ENCODE results near the gene SLX4IP. TPM values are rescaled to one million over a fixed set of nuclear protein-coding genes. Genes with fewer than 3 reads are reported as not detected.
A peak's percentile ranks its signal among the peaks of the same experiment; 100 is the strongest.

SLX4IP gene
- total and polyA plus RNA-seq, 8 donors, result 2.5 to 6.4 (median 2.8) TPM

- no peak for ATAC-seq
- Histone ChIP-seq H3K27me3 (no peaks in the 10 kb centered on the region), H3K36me3 (no peaks in the 10 kb centered on the region), H3K27ac (no peak overlapping the region), H3K4me3 (no peak overlapping the region), H3K4me1 (peaks cover 0 to 10% (median 0%) of the 10 kb centered on the region in 3 donors), H3K9me3 (no peaks in the 10 kb centered on the region)
- no peak for TF ChIP-seq CTCF (IDR thresholded peaks at IDR 0.05)
- intact Hi-C loops (cut with DNase I), result no loop called here
- 87 to 93% methylated on average over 3 of the region's 3 CpGs for WGBS, 2 donors
- no peak for FAIRE-seq
- DNase-seq, result no peak
These were observed 107.3 kb downstream of the SLX4IP start for GRCh38 chr20:10542442-10542841.

GRCh38 chr20:10543480-10543879, 108.4 kb downstream of the SLX4IP start:
- FAIRE-seq (no peak), ATAC-seq (no peak), DNase-seq (no peak)
- TF ChIP-seq CTCF (IDR thresholded peaks at IDR 0.05), result no peak
- H3K36me3 ChIP-seq, result no peaks in the 10 kb centered on the region
- H3K9me3 ChIP-seq, result no peaks in the 10 kb centered on the region
- intact Hi-C loops (cut with DNase I), result no loop called here
- H3K4me3 ChIP-seq, result no peak overlapping the region
- WGBS, 2 donors, result 85 to 92% methylated on average over 3 of the region's 3 CpGs
- no peak overlapping the region for H3K27ac ChIP-seq
- no peaks in the 10 kb centered on the region for H3K27me3 ChIP-seq
- peaks cover 0 to 3% (median 0%) of the 10 kb centered on the region in 3 donors for H3K4me1 ChIP-seq

GRCh38 chr20:10547276-10548114, 112.4 kb downstream of the SLX4IP start:
- TF ChIP-seq CTCF (IDR thresholded peaks at IDR 0.05), result no peak

GRCh38 chr20:10549511-10549910, 114.4 kb downstream of the SLX4IP start:
- no peak for TF ChIP-seq CTCF (IDR thresholded peaks at IDR 0.05)
- no peak for FAIRE-seq
- 23 to 24% methylated on average over 3 of the region's 3 CpGs for WGBS, 2 donors
- peak overlapping the region in 1 of 4 donors; percentile 40 for H3K27ac ChIP-seq
- no peak overlapping the region for H3K4me3 ChIP-seq
- no peaks in the 10 kb centered on the region for H3K27me3 ChIP-seq
- no peaks in the 10 kb centered on the region for H3K9me3 ChIP-seq
- H3K36me3 ChIP-seq, result no peaks in the 10 kb centered on the region
- peaks cover 12 to 40% (median 26%) of the 10 kb centered on the region in 3 donors for H3K4me1 ChIP-seq
- no peak for DNase-seq
- intact Hi-C loops (cut with DNase I), result no loop called here
- ATAC-seq, result peak; percentile 35 to 58 (median 54)

More at GRCh38 chr20:10547276-10548114, 112.4 kb downstream of the SLX4IP start:
- FAIRE-seq (no peak), DNase-seq (no peak), ATAC-seq (no peak)
- WGBS, 2 donors, result 90 to 91% methylated on average over 4 of the region's 4 CpGs
- Histone ChIP-seq H3K4me1 (peaks cover 12 to 26% (median 20%) of the 10 kb centered on the region in 3 donors), H3K27me3 (no peaks in the 10 kb centered on the region), H3K9me3 (no peaks in the 10 kb centered on the region), H3K27ac (no peak overlapping the region), H3K36me3 (no peaks in the 10 kb centered on the region), H3K4me3 (no peak overlapping the region)
- intact Hi-C loops (cut with DNase I), result no loop called here

Data from pancreas (tissue), 10 donors.